Mesenchymal stem cell (in vitro differentiated cells and primary cell): ENCODE measurements around the gene LRCH4.
"Not testable (repeated sequence)": the region's sequence is repeated elsewhere in the genome, so short reads cannot be mapped to it uniquely, and the experiment has no call there.

Experiments
- DNase-seq: peaks from one replicate; pipeline ENCODE4 v3.0.0-alpha.2; 2013
- H2AFZ ChIP-seq: one replicate; pipeline ENCODE4 v1.6.1; 2013; ENCODE audit warnings: low read depth, mild to moderate bottlenecking, control low read depth, inconsistent platforms, low read length, moderate library complexity
- H2AK5ac ChIP-seq: 2 replicates; pipeline ENCODE4 v1.6.1; 2013; ENCODE audit warnings: low read length, moderate library complexity, mild to moderate bottlenecking, inconsistent platforms; ENCODE audit not compliant: severe bottlenecking
- H2BK120ac ChIP-seq: one replicate; pipeline ENCODE4 v1.6.1; 2013; ENCODE audit warnings: low read depth, mild to moderate bottlenecking, inconsistent platforms, low read length, moderate library complexity
- H2BK12ac ChIP-seq, 2 experiments: one replicate each; pipeline ENCODE4 v1.6.1; 2013; ENCODE audit warnings: inconsistent platforms in 2 of 2, low read length in 2 of 2, mild to moderate bottlenecking in 2 of 2, moderate library complexity in 2 of 2, control low read depth in 1 of 2
- H2BK15ac ChIP-seq: one replicate; pipeline ENCODE4 v1.6.1; 2013; ENCODE audit warnings: mild to moderate bottlenecking, low read depth, inconsistent platforms; ENCODE audit not compliant: poor library complexity, severe bottlenecking
- H2BK5ac ChIP-seq: 2 replicates; pipeline ENCODE4 v1.6.1; 2013; ENCODE audit warnings: low read depth, mild to moderate bottlenecking, low read length, control low read depth, inconsistent platforms; ENCODE audit not compliant: poor library complexity, severe bottlenecking
- H3K14ac ChIP-seq, 2 experiments: one replicate each; pipeline ENCODE4 v1.6.1; 2013; ENCODE audit warnings: inconsistent platforms in 2 of 2, low read length in 2 of 2, control low read depth in 1 of 2, mild to moderate bottlenecking in 1 of 2, moderate library complexity in 1 of 2
- H3K18ac ChIP-seq, 2 experiments: one replicate each; pipeline ENCODE4 v1.6.1; 2013; ENCODE audit warnings: inconsistent platforms in 2 of 2, low read length in 2 of 2, control low read depth in 1 of 2, low read depth in 1 of 2, mild to moderate bottlenecking in 1 of 2
- H3K23ac ChIP-seq, 2 experiments: one replicate each; pipeline ENCODE4 v1.6.1; 2013; ENCODE audit warnings: inconsistent platforms in 2 of 2, low read length in 2 of 2, mild to moderate bottlenecking in 2 of 2, moderate library complexity in 2 of 2, control low read depth in 1 of 2
- H3K27ac ChIP-seq: 2 replicates; pipeline ENCODE4 v1.5.1; 2013; ENCODE audit warnings: mild to moderate bottlenecking, moderate library complexity, low read length, control low read depth, inconsistent platforms; ENCODE audit not compliant: poor library complexity, severe bottlenecking
- H3K27me3 ChIP-seq, 2 experiments: 2 replicates each; pipeline versions ENCODE4 v1.6.1 to v1.7.0; 2013; ENCODE audit warnings: low read length in 2 of 2, mild to moderate bottlenecking in 2 of 2, moderate library complexity in 2 of 2, control low read depth in 1 of 2, inconsistent platforms in 1 of 2; ENCODE audit not compliant: control insufficient read depth in 1 of 2, insufficient read depth in 1 of 2
- H3K36me3 ChIP-seq, 2 experiments: 2 replicates each; pipeline versions ENCODE4 v1.6.1 to v1.7.0; 2013; ENCODE audit warnings: low read length in 2 of 2, control low read depth in 1 of 2, inconsistent platforms in 1 of 2, low read depth in 1 of 2, mild to moderate bottlenecking in 1 of 2; ENCODE audit not compliant: insufficient read depth in 2 of 2, control insufficient read depth in 1 of 2
- H3K4ac ChIP-seq, 2 experiments: one replicate each; pipeline ENCODE4 v1.6.1; 2013; ENCODE audit warnings: inconsistent platforms in 2 of 2, low read length in 2 of 2, mild to moderate bottlenecking in 2 of 2, moderate library complexity in 2 of 2, control low read depth in 1 of 2, low read depth in 1 of 2
- H3K4me1 ChIP-seq: 2 replicates; pipeline ENCODE4 v1.6.1; 2013; ENCODE audit warnings: low read depth, low read length, control low read depth; ENCODE audit not compliant: control insufficient read depth, insufficient read depth
- H3K4me2 ChIP-seq: 2 replicates; pipeline ENCODE4 v1.6.1; 2013; ENCODE audit warnings: low read length, mild to moderate bottlenecking, inconsistent platforms; ENCODE audit not compliant: poor library complexity, severe bottlenecking
- H3K4me3 ChIP-seq, 2 experiments: 2 replicates each; pipeline versions ENCODE4 v1.5.1 to v1.7.0; 2013; ENCODE audit warnings: low read length in 2 of 2, mild to moderate bottlenecking in 2 of 2, control low read depth in 1 of 2, low read depth in 1 of 2; ENCODE audit not compliant: insufficient read depth in 1 of 2
- H3K79me1 ChIP-seq: replicated peaks from 2 replicates; pipeline ENCODE4 v1.6.1; 2013; ENCODE audit warnings: mild to moderate bottlenecking, control low read depth, low read length, inconsistent platforms; ENCODE audit not compliant: poor library complexity, severe bottlenecking
- H3K9ac ChIP-seq: 2 replicates; pipeline ENCODE4 v1.7.0; 2013; ENCODE audit warnings: mild to moderate bottlenecking, low read length, moderate library complexity
- H3K9me3 ChIP-seq: 2 replicates; pipeline ENCODE4 v1.7.0; 2013; ENCODE audit warnings: mild to moderate bottlenecking, low read length; ENCODE audit not compliant: control insufficient read depth
- H4K8ac ChIP-seq: one replicate; pipeline ENCODE4 v1.6.1; 2013; ENCODE audit warnings: inconsistent platforms, mild to moderate bottlenecking, low read length, moderate library complexity
- H4K91ac ChIP-seq: one replicate; pipeline ENCODE4 v1.6.1; 2013; ENCODE audit warnings: mild to moderate bottlenecking, low read length, inconsistent platforms
- WGBS: methylation state at CpG from one replicate; pipeline ENCODE4 v1.1.7; 2013; ENCODE audit warnings: mixed read lengths; 5-methylcytosine and 5-hydroxymethylcytosine counted together

LRCH4 gene

DNA sequence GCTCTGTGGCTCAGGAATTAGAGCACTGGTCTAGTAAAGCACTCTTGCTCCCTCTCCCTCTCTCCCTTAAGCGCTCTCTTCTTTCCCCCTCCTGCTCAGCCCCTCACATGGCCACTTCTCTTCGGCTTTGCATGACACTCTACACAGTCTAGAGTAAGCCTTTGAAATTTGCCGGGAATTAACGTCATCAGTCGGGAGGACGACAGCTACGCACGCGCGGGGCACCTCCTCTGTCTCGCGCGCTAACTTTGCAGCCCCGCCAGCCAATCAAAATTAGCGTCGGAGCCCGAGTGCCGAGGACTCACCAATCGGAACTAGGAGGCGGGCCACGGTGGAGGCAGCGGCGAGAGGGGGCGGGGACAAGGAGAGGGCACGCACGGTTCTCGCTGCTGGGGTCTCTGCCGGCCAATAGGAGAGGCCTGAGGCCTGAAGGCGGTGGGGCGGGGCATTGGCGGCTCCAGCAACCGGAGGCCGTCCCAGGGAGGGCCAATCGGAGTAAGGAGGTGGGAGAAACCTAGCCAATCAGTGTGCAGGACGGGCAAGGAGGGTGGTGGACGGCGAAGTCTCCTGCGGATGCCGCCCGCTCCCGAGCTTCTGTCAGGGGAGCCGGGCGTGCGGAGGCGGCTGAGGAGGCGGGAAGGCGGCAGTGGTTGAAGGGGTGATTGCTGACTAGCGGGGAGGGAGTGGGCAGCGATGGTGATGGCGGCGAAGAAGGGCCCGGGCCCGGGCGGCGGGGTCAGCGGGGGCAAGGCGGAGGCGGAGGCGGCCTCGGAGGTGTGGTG, 47.1 kb downstream of the LRCH4 start, which contains the start of gene AGFG2:
AGFG2 (plus strand) TSS at position 550 of the 782 bp plus-strand sequence; CDS start at position 694, 144 bp downstream.
- WGBS: under 1% methylated on average over 51 of the region's 60 CpGs
- Histone ChIP-seq H2BK15ac (peak within 1 kb of the TSS; percentile 82), H3K4me2 (peak within 1 kb of the TSS; percentile 100), H2AK5ac (no peak within 1 kb of the TSS), H3K36me3 (no peaks in the 10 kb centered on the region), H4K91ac (no peak within 1 kb of the TSS), H3K4me3 (peak within 1 kb of the TSS; percentile 75 to 89), H3K18ac (peak within 1 kb of the TSS; percentile 33 to 89), H2AFZ (peak within 1 kb of the TSS; percentile 90), H3K79me1 (peaks cover 21% of the 10 kb centered on the region), H3K9ac (peak within 1 kb of the TSS; percentile 81), H3K9me3 (no peaks in the 10 kb centered on the region), H3K4me1 (peaks cover 10% of the 10 kb centered on the region), H3K27ac (no peak within 1 kb of the TSS), H4K8ac (peak within 1 kb of the TSS; percentile 4), H2BK5ac (no peak within 1 kb of the TSS), H3K14ac (peak within 1 kb of the TSS in 1 of 2 experiments; percentile 55), H3K4ac (peak within 1 kb of the TSS; percentile 45 to 81), H3K23ac (peak within 1 kb of the TSS in 1 of 2 experiments; percentile 89), H2BK120ac (no peak within 1 kb of the TSS), H3K27me3 (no peaks in the 10 kb centered on the region), H2BK12ac (peak within 1 kb of the TSS in 1 of 2 experiments; percentile 21)
- peak; percentile 100 for DNase-seq

DNA sequence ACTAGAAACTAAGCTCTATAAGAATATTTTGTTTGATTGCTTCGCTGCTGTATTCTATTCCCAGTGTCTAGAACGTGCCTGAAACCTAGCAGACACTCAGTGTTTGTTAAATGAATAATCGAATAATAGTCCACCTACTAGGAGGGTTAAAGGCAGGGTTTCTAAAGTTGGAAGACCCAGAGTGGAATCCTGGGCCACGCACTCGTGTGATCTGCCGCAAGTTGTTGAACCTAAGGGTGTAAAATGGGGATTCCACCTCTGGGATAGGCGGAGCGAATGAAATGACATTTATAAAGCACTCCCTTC, 47.6 kb downstream of the LRCH4 start:
- H3K4ac ChIP-seq: no peak overlapping the region
- no peak overlapping the region for H2BK5ac ChIP-seq
- H4K91ac ChIP-seq: no peak overlapping the region
- H2AK5ac ChIP-seq: no peak overlapping the region
- WGBS: 20% methylated on average over 7 of the region's 8 CpGs
- no peaks in the 10 kb centered on the region for H3K9me3 ChIP-seq
- no peak overlapping the region for H2BK120ac ChIP-seq
- peak overlapping the region; percentile 91 for H3K4me2 ChIP-seq
- H2AFZ ChIP-seq: peak overlapping the region; percentile 88
- no peak overlapping the region for H3K14ac ChIP-seq
- DNase-seq: no peak
- H2BK12ac ChIP-seq: no peak overlapping the region
- no peak overlapping the region for H2BK15ac ChIP-seq
- H3K27me3 ChIP-seq: peaks cover 0 to 1% of the 10 kb centered on the region in 2 experiments
- H3K23ac ChIP-seq: no peak overlapping the region
- no peaks in the 10 kb centered on the region for H3K36me3 ChIP-seq
- H3K18ac ChIP-seq: no peak overlapping the region
- no peak overlapping the region for H3K27ac ChIP-seq
- no peak overlapping the region for H4K8ac ChIP-seq
- peaks cover 21% of the 10 kb centered on the region for H3K79me1 ChIP-seq
- peak overlapping the region in 1 of 2 experiments; percentile 80 for H3K4me3 ChIP-seq
- H3K9ac ChIP-seq: peak overlapping the region; percentile 65
- H3K4me1 ChIP-seq: peaks cover 10% of the 10 kb centered on the region

DNA sequence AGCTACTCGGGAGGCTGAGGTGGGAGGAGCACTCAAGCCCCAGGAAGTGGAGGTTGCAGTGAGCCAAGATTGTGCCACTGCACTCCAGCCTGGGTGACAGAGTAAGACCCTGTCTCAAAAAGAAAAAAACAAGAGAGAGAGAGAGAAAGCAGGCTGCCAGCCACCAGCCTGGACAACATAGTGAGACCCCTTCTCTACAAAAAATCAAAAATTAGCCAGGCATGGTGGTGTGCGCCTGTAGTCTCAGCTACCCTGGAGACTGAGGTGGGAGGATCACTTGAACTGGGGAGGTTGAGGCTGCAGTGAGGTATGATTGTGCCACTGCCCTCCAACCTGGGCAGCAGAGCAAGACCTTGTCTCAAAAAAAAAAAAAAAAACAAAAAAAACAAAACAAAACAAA, 49.2 kb downstream of the LRCH4 start:
- H3K4ac ChIP-seq, H3K18ac ChIP-seq, H2AK5ac ChIP-seq, H3K14ac ChIP-seq, H3K4me3 ChIP-seq, DNase-seq, H3K9me3 ChIP-seq, H3K36me3 ChIP-seq, H4K91ac ChIP-seq, H2BK12ac ChIP-seq, H4K8ac ChIP-seq, H3K4me2 ChIP-seq, H2BK15ac ChIP-seq, H3K27me3 ChIP-seq, H3K9ac ChIP-seq, H2BK5ac ChIP-seq, H3K27ac ChIP-seq, H2AFZ ChIP-seq, H3K23ac ChIP-seq, H2BK120ac ChIP-seq: not testable (repeated sequence)
- peaks cover 10% of the 10 kb centered on the region for H3K4me1 ChIP-seq
- peaks cover 14% of the 10 kb centered on the region for H3K79me1 ChIP-seq
- WGBS: 100% methylated on average over 1 of the region's 2 CpGs

DNA sequence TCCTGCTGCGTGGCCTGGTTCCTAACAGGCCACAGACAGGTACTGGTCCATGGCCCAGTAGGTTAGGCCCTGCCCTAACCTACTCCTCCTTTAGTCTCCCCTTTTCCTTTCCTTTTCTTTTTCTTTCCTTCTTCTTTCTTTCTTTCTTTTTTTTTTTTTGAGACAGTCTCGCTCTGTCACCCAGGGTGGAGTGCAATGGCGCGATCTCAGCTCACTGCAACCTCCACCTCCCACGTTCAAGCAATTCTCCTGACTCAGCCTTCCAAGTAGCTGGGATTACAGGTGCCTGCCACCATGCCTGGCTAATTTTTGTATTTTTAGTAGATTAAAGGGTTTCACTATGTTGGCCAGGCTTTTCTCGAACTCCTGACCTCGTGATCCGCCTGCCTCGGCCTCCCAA, 49.9 kb downstream of the LRCH4 start:
- H3K23ac ChIP-seq, H3K27me3 ChIP-seq, H4K91ac ChIP-seq, H2BK5ac ChIP-seq, H3K36me3 ChIP-seq, H2BK15ac ChIP-seq, H3K14ac ChIP-seq, H3K18ac ChIP-seq, H2BK12ac ChIP-seq, H3K79me1 ChIP-seq, DNase-seq, H2AFZ ChIP-seq, H2AK5ac ChIP-seq, H3K4me2 ChIP-seq, H3K9ac ChIP-seq, H3K9me3 ChIP-seq, H3K4ac ChIP-seq, H2BK120ac ChIP-seq, H3K4me3 ChIP-seq, H4K8ac ChIP-seq, H3K27ac ChIP-seq: not testable (repeated sequence)
- peaks cover 10% of the 10 kb centered on the region for H3K4me1 ChIP-seq
- 94% methylated on average over 7 of the region's 9 CpGs for WGBS
